Testis (tissue), 2 donors: ENCODE measurements around the gene ZSWIM6.

Source experiments
- POLR2A ChIP-seq: fragments of 450-650 bp; IDR thresholded peaks from one replicate; pipeline ENCODE4 v1.6.1; 2017; ENCODE audit warnings: antibody characterized with exemption, mild to moderate bottlenecking, moderate library complexity
- TF ChIP-seq, protein P1 (sequence below), 3 experiments: fragments of 450-650 bp in 2 of 3; fragments of 200-600 bp in 1 of 3; sonication (generic) in 1 of 3; IDR thresholded peaks; one replicate each; pipeline ENCODE4 v1.5.1; 2016 to 2019; ENCODE audit warnings: antibody characterized with exemption in 3 of 3, mild to moderate bottlenecking in 2 of 3, moderate library complexity in 1 of 3

GRCh38 chr5:61402970-61403900 lies 71.2 kb downstream of the ZSWIM6 start:
- TF ChIP-seq, protein P1, sequence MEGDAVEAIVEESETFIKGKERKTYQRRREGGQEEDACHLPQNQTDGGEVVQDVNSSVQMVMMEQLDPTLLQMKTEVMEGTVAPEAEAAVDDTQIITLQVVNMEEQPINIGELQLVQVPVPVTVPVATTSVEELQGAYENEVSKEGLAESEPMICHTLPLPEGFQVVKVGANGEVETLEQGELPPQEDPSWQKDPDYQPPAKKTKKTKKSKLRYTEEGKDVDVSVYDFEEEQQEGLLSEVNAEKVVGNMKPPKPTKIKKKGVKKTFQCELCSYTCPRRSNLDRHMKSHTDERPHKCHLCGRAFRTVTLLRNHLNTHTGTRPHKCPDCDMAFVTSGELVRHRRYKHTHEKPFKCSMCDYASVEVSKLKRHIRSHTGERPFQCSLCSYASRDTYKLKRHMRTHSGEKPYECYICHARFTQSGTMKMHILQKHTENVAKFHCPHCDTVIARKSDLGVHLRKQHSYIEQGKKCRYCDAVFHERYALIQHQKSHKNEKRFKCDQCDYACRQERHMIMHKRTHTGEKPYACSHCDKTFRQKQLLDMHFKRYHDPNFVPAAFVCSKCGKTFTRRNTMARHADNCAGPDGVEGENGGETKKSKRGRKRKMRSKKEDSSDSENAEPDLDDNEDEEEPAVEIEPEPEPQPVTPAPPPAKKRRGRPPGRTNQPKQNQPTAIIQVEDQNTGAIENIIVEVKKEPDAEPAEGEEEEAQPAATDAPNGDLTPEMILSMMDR (IDR thresholded peaks at IDR 0.05) = no peak
- TF ChIP-seq POLR2A = no peak
